Stimulated activated naive CD4-positive, alpha-beta T cell (primary cell): ENCODE results near the gene C2orf66.

ENCODE experiments used
- DNase-seq, 6 experiments: peaks; one replicate each; lab custom pipeline; 2025; lab: John Stamatoyannopoulos, UW

Gene C2orf66

DNA sequence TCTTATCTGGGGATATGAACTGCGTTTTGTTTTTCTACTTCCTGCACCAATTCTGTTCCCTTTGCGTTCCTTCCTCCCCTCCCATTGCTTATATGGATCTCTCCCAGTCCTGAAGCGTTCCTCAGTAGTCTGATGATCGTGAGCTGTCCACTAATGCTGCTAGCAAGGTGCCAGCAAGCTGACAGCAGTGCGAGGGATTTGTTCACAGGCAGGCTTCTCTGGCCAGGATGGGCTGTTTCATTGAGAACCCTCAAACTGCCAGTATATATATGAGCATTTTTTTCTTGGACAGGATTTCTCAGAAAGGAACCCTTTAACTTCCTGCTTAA lies 49.8 kb downstream of the C2orf66 start:
- no peak for DNase-seq

DNA sequence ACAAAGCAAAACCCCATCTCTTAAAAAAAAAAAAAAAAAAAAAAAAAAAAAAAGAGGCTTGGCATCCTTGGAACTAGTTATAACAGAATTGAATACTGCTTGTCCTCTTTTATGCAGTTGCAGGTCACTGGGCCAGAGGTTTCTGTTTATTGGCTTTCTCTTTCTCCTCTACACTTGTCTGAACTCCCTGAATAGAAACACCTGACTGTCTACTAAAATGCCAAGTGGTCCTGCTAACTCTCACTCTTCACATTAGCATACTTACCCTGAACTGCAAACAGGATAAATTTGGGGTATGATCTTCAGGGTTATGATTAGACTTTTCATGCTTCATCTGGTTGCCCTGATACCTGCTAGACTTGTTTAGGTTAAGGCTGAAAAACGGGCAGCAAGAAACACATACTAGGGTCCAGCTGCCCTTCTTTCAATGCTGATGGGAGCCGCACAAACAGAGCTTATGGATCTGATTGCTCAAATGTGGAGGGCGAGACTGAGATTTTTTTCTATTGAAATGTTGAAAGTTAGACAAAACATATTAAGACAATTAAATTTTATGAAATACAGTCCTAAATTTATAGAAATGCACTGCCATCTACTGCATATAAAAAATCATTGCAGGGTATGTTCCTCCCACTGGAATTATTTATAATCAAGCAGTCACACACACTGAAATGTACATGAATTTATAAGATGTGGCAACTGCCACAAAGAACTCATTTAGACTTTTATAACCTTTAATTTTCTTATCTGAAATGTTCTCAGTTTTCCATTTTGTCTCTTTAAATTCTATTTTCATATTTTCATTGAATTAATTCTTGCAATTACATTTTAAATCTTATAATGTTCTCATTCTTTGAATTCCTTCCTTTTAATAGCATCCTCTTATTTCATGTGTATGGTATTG lies 50.4 kb downstream of the C2orf66 start:
- DNase-seq, result no peak
